ENCODE results near the gene CNTRL.
"Not testable (repeated sequence)": the region's sequence is repeated elsewhere in the genome, so short reads cannot be mapped to it uniquely, and the experiment has no call there.

The CNTRL gene

GRCh38 chr9:121125590-121125989, 50.8 kb downstream of the CNTRL start:
- DNase-seq (ENCODE audit: low read depth in 2 of 2): no peak

- DNase-seq (ENCODE audit: low read depth in 2 of 2): not testable (repeated sequence)
These were observed 54.6 kb downstream of the CNTRL start for GRCh38 chr9:121129384-121129783.

- DNase-seq (ENCODE audit: low read depth in 2 of 2): peak; percentile 22 to 30
These were observed 58.5 kb downstream of the CNTRL start for GRCh38 chr9:121133104-121133816.

- no peak for DNase-seq (ENCODE audit: low read depth in 2 of 2)
These were observed 60.9 kb downstream of the CNTRL start for GRCh38 chr9:121135642-121136041.

- DNase-seq (ENCODE audit: low read depth in 2 of 2): no peak
These were observed 63.8 kb downstream of the CNTRL start for GRCh38 chr9:121138561-121138960.

GRCh38 chr9:121138973-121139372, 64.2 kb downstream of the CNTRL start:
- no peak for DNase-seq (ENCODE audit: low read depth in 2 of 2)

GRCh38 chr9:121140162-121140561, 65.4 kb downstream of the CNTRL start:
- DNase-seq (ENCODE audit: low read depth in 2 of 2): no peak

- no peak for DNase-seq (ENCODE audit: low read depth in 2 of 2)
These were observed 66.6 kb downstream of the CNTRL start for GRCh38 chr9:121141306-121141705.

- DNase-seq (ENCODE audit: low read depth in 2 of 2): no peak
These were observed 67.0 kb downstream of the CNTRL start for GRCh38 chr9:121141706-121142105.

- no peak for DNase-seq (ENCODE audit: low read depth in 2 of 2)
These were observed 69.0 kb downstream of the CNTRL start for GRCh38 chr9:121143771-121144170.

GRCh38 chr9:121144482-121144881, 69.7 kb downstream of the CNTRL start:
- no peak for DNase-seq (ENCODE audit: low read depth in 2 of 2)

GRCh38 chr9:121150188-121150587, 75.4 kb downstream of the CNTRL start:
- DNase-seq (ENCODE audit: low read depth in 2 of 2): no peak

- DNase-seq (ENCODE audit: low read depth in 2 of 2): no peak
These were observed 78.9 kb downstream of the CNTRL start for GRCh38 chr9:121153642-121154041.

GRCh38 chr9:121154782-121155181, 80.0 kb downstream of the CNTRL start:
- DNase-seq (ENCODE audit: low read depth in 2 of 2): no peak

- DNase-seq (ENCODE audit: low read depth in 2 of 2): no peak
These were observed 81.5 kb downstream of the CNTRL start for GRCh38 chr9:121156263-121156731.

- no peak for DNase-seq (ENCODE audit: low read depth in 2 of 2)
These were observed 83.2 kb downstream of the CNTRL start for GRCh38 chr9:121157939-121158338.

GRCh38 chr9:121160025-121160424, 85.3 kb downstream of the CNTRL start:
- no peak for DNase-seq (ENCODE audit: low read depth in 2 of 2)

GRCh38 chr9:121168052-121168451, 93.3 kb downstream of the CNTRL start:
- no peak for DNase-seq (ENCODE audit: low read depth in 2 of 2)

- DNase-seq (ENCODE audit: low read depth in 2 of 2): no peak
These were observed 94.4 kb downstream of the CNTRL start for GRCh38 chr9:121169094-121169601.

GRCh38 chr9:121171236-121171635, 96.5 kb downstream of the CNTRL start:
- no peak for DNase-seq (ENCODE audit: low read depth in 2 of 2)

- DNase-seq (ENCODE audit: low read depth in 2 of 2): no peak
These were observed 98.2 kb downstream of the CNTRL start for GRCh38 chr9:121172726-121173487.

GRCh38 chr9:121173501-121173900, 98.7 kb downstream of the CNTRL start:
- no peak for DNase-seq (ENCODE audit: low read depth in 2 of 2)

Measured in stimulated activated CD8-positive, alpha-beta memory T cell treated with anti-CD3 and anti-CD28 coated beads, Interleukin-15, amount 100 ng/mL, for 4 hours (primary cell).